IgD-negative memory B cell (primary cell): ENCODE measurements around the gene C7orf25. TPM values are rescaled to one million over a fixed set of nuclear protein-coding genes. Genes with fewer than 3 reads are reported as not detected.
"Not testable (repeated sequence)": the region's sequence is repeated elsewhere in the genome, so short reads cannot be mapped to it uniquely, and the experiment has no call there.

Experiments used
- H3K27ac Mint-ChIP-seq, 3 donors: one replicate each; pipeline ENCODE4 v1.8.0; 2020 to 2022; ENCODE audit warnings: mild to moderate bottlenecking in 3 of 3, mixed read lengths in 3 of 3, moderate library complexity in 1 of 3
- H3K27me3 Mint-ChIP-seq: one replicate; pipeline ENCODE4 v1.8.0; 2021; ENCODE audit warnings: mixed read lengths
- H3K36me3 Mint-ChIP-seq: one replicate; pipeline ENCODE4 v1.8.0; 2020; ENCODE audit warnings: mild to moderate bottlenecking, mixed read lengths
- H3K4me1 Mint-ChIP-seq, 3 donors: one replicate each; pipeline ENCODE4 v1.8.0; 2020 to 2022; ENCODE audit warnings: mixed read lengths in 3 of 3, mild to moderate bottlenecking in 1 of 3
- H3K4me3 Mint-ChIP-seq, 4 donors: one replicate each; pipeline ENCODE4 v1.8.0; 2020 to 2022; ENCODE audit warnings: mild to moderate bottlenecking in 4 of 4, mixed read lengths in 4 of 4, moderate library complexity in 3 of 4
- H3K9me3 Mint-ChIP-seq, 3 donors: one replicate each; pipeline ENCODE4 v1.8.0; 2020 to 2021; ENCODE audit warnings: mixed read lengths in 3 of 3, mild to moderate bottlenecking in 1 of 3
- polyA plus RNA-seq: library from polyadenylated mRNA; unstranded; fragments of 300-500 nt; fragmentation: Illumina TruSeq; gene quantifications from one replicate; pipeline ENCODE4 v1.2.3, GENCODE V29; 2021

The C7orf25 gene
- polyA plus RNA-seq, 1 donor from 2014 or later, result 3.1 TPM

DNA sequence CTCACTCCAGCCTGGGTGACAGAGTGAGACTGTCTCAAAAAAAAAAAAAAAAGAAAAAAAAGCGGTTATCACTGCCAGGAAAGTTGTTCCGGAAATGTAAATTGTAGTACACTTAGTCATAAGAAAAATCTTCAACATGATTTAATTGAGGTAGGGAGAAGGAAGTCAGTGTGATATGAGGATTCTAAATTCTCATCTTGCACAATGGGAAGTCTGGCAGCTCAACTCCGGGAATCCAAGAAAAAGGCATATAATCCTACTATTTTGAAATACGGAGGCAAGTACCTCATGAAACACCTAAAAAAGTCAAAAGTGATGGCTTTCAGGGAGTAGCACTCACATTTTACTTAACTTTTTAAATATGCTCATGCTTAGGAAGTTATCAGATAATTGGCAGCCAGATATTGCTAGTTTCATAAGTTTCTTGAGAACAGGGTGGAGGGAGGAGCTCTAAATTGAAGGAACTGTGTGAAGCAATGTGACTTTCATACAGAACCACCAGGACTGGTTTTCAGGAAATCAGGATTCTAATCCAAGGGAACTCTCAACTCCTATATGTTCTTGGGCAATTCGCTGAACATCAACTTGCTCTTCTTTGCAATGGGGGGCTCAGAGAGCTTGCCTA lies 2.7 kb upstream of the C7orf25 start:
- Mint-ChIP-seq H3K27me3 (no peaks in the 10 kb centered on the region), H3K27ac (peak overlapping the region in 2 of 3 donors; percentile 39 to 53), H3K36me3 (peaks cover 2% of the 10 kb centered on the region), H3K4me3 (peak overlapping the region in 2 of 4 donors; percentile 21 to 36), H3K4me1 (peaks cover 15 to 20% (median 20%) of the 10 kb centered on the region in 3 donors), H3K9me3 (no peaks in the 10 kb centered on the region)

DNA sequence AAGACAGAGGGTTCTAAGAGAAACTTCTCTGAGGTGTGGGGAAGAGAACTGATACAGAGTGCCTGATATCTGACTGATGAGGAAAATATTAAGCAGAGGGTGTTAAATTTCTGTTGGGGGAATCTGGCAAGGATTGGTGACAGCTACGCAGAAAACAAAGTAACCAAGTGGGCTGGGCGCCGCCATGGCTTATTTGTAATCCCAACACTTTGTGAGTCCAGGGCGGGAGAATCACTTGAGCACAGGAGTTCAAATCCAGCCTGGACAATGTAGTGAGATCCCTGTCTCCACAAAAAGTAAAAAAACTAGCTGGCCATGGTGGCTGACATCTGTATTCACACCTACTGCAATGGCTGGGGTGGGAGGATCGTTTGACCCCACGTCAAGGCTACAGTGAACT lies 2.1 kb upstream of the C7orf25 start:
- peaks cover 2% of the 10 kb centered on the region for H3K36me3 Mint-ChIP-seq
- peaks cover 15 to 20% (median 20%) of the 10 kb centered on the region in 3 donors for H3K4me1 Mint-ChIP-seq
- H3K9me3 Mint-ChIP-seq, result no peaks in the 10 kb centered on the region
- peak overlapping the region in 1 of 3 donors; percentile 67 for H3K27ac Mint-ChIP-seq
- H3K4me3 Mint-ChIP-seq, result peak overlapping the region in 1 of 4 donors; percentile 40
- no peaks in the 10 kb centered on the region for H3K27me3 Mint-ChIP-seq

DNA sequence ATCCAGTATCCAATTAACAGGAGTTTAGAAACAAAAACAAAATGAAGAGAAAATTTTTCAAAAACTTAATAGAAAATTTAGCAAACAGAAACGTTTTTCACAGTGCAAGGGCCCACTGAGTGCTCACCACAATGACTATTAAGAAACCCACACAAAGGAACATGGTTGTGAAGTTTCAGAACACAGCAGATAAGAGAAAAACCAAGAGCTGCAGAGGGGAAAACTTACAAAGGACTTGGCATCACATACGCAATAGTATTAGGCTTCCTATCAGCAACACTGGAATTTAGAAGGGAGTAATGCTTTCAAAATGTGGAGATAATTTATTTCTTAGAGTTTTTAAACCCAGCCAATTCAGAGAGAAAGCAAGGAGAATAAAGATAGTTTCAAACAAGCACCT lies 1.7 kb upstream of the C7orf25 start:
- H3K4me3 Mint-ChIP-seq, result peak overlapping the region in 1 of 4 donors; percentile 40
- H3K36me3 Mint-ChIP-seq, result peaks cover 2% of the 10 kb centered on the region
- H3K4me1 Mint-ChIP-seq, result peaks cover 15 to 20% (median 20%) of the 10 kb centered on the region in 3 donors
- H3K27me3 Mint-ChIP-seq, result no peaks in the 10 kb centered on the region
- H3K27ac Mint-ChIP-seq, result peak overlapping the region in 1 of 3 donors; percentile 67
- H3K9me3 Mint-ChIP-seq, result no peaks in the 10 kb centered on the region

DNA sequence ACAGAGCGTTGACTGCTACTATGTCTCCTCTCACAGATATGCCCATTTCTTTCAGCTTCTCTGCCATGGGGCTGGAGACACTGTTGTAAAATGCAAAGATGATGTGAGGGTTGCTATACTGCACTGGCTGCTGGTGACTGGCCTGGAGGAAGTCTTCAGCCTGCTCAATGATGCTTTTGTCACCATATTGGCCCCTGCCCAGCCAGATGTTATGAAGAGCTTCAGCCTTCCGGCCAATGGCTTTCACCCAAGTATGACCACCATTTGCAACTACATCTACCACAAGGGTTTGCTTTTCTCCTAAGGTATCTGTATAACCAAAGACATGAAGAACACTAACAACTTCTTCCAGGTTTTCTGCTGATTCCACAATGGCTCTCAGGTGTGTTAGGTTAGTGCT lies 1.6 kb downstream of the C7orf25 start:
- peak overlapping the region; percentile 92 to 98 (median 93) for H3K4me3 Mint-ChIP-seq
- H3K36me3 Mint-ChIP-seq, result peaks cover 5% of the 10 kb centered on the region
- H3K9me3 Mint-ChIP-seq, result no peaks in the 10 kb centered on the region
- H3K4me1 Mint-ChIP-seq, result peaks cover 13 to 23% (median 17%) of the 10 kb centered on the region in 3 donors
- no peak overlapping the region for H3K27ac Mint-ChIP-seq
- H3K27me3 Mint-ChIP-seq, result no peaks in the 10 kb centered on the region

DNA sequence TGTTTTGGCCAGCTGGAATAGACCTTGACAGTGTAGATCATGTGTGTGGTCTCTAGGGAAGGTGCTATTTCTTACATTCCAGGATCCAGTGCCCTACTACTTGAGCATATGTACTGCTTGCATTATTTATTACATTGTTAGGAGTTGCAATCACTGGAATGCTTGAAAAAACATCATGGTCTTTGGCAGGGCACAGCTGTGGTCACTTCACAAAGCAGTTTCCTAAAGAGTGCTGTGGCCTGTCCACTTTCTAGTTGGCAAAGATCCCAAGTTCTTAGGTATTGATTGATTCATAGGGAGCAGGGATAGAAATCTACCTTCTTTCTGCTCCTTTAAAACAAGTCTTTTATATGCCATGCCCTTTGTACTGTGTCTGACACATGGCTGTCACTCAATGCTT lies 4.6 kb downstream of the C7orf25 start:
- peaks cover 5 to 18% (median 12%) of the 10 kb centered on the region in 3 donors for H3K4me1 Mint-ChIP-seq
- H3K4me3 Mint-ChIP-seq, result no peak overlapping the region
- H3K27me3 Mint-ChIP-seq, result no peaks in the 10 kb centered on the region
- H3K9me3 Mint-ChIP-seq, result no peaks in the 10 kb centered on the region
- H3K27ac Mint-ChIP-seq, result no peak overlapping the region
- peaks cover 5% of the 10 kb centered on the region for H3K36me3 Mint-ChIP-seq

DNA sequence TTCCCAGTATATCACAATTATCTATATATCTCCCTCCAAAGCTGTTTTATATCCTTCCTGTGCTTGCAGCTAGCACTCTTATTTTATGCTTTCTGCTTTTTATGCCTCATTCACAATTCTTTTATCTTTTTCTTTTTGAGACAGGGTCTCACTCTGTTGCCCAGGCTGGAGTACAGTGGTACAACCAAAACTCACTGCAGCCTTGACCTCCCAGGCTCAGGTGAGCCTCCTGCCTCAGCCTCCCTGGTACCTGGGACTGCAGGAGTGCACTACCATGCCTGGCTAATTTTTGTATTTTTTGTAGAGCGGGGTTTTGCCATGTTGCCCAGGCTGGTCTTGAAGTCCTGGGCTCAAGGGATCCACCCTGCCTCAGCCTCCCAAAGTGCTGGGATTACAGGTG lies 5.7 kb downstream of the C7orf25 start:
- Mint-ChIP-seq H3K4me3 (no peak overlapping the region), H3K27ac (no peak overlapping the region), H3K4me1 (peaks cover 3 to 14% (median 7%) of the 10 kb centered on the region in 3 donors), H3K9me3 (no peaks in the 10 kb centered on the region), H3K27me3 (no peaks in the 10 kb centered on the region), H3K36me3 (peaks cover 5% of the 10 kb centered on the region)

DNA sequence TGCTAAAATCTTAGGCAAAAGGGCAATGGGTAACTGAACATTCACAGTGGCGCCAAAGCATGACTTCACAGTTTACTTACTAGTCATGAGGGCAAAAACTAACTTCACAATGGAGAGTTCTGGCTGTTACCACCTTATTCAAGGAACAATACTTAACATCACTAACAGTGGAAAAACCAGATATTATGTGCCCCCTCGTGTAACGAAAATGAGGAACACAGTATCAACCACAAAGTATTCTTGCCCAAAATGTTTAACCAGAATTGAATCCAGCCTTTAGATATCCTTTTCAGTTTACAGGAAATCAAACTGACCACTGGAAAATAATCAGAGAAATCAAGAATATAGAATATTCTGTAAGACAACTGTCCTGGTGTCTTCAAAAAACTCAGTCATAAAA lies 9.5 kb downstream of the C7orf25 start:
- H3K4me1 Mint-ChIP-seq, result no peaks in the 10 kb centered on the region
- H3K27ac Mint-ChIP-seq, result no peak overlapping the region
- no peak overlapping the region for H3K4me3 Mint-ChIP-seq
- no peaks in the 10 kb centered on the region for H3K9me3 Mint-ChIP-seq
- no peaks in the 10 kb centered on the region for H3K27me3 Mint-ChIP-seq
- H3K36me3 Mint-ChIP-seq, result no peaks in the 10 kb centered on the region

DNA sequence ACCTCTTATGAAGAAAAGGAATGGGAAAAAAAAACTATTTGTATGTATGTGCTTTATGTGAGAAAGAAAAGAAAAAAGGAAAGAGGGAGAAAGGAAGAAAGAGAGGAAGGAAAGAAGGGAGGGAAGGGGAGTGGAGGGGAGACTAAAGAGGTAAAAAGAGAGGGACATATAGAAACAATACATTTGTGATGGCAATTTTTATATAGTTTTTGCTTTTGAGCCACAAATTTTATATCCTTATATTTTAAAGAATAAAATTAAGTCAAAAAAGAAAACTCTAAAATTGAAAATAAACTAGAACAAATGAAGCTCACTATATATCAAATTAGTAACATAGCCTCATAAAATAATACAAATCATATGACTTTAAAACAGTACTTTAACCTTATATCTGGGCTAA lies 11.0 kb downstream of the C7orf25 start:
- Mint-ChIP-seq H3K4me3 (no peak overlapping the region), H3K36me3 (no peaks in the 10 kb centered on the region), H3K9me3 (peaks cover 0 to 2% (median 0%) of the 10 kb centered on the region in 3 donors), H3K4me1 (no peaks in the 10 kb centered on the region), H3K27ac (no peak overlapping the region), H3K27me3 (peaks cover 3% of the 10 kb centered on the region)

DNA sequence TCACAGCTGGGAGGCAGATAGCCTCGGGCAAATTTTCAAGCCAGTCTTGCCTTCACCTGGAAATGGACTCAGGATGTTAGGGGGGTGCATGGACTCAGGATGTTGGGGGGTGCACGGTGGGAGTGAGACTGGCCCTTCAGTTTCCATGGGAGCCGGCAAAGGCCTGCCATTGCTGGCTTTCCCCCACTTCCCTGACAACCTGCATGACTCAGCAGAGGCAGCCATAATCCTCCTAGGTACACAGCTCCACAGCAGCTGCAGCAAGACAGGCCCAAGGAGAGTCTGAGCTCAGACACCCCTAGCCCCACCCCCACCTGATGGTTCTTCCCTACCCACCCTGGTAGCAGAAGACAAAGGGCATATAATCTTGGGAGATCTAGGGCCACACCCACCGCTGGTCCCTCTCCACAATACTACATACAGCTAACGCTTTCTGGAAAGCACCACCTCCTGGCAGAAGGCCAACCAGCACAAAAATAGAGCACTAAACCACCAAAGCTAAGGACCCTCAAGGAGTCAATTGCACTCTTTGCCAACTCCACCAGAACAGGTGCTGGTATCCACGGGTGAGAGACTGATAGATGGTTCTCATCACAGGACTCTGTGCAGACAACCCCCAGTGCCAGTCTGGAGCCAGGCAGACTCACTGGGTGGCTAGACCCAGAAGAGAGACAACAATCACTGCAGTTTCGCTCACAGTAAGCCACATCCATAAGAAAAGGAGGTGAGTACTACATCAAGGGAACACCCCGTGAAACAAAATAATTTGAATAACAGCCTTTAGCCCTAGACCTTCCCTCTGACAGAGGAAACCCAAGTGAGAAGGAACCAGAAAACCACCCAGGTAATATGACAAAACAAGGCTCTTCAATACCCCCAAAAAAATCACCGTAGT lies 18.3 kb downstream of the C7orf25 start:
- no peak overlapping the region for H3K27ac Mint-ChIP-seq
- no peak overlapping the region for H3K4me3 Mint-ChIP-seq
- H3K36me3 Mint-ChIP-seq, result peaks cover 7% of the 10 kb centered on the region
- peaks cover 0 to 6% (median 5%) of the 10 kb centered on the region in 3 donors for H3K4me1 Mint-ChIP-seq
- peaks cover 2 to 18% (median 4%) of the 10 kb centered on the region in 3 donors for H3K9me3 Mint-ChIP-seq
- peaks cover 3% of the 10 kb centered on the region for H3K27me3 Mint-ChIP-seq

DNA sequence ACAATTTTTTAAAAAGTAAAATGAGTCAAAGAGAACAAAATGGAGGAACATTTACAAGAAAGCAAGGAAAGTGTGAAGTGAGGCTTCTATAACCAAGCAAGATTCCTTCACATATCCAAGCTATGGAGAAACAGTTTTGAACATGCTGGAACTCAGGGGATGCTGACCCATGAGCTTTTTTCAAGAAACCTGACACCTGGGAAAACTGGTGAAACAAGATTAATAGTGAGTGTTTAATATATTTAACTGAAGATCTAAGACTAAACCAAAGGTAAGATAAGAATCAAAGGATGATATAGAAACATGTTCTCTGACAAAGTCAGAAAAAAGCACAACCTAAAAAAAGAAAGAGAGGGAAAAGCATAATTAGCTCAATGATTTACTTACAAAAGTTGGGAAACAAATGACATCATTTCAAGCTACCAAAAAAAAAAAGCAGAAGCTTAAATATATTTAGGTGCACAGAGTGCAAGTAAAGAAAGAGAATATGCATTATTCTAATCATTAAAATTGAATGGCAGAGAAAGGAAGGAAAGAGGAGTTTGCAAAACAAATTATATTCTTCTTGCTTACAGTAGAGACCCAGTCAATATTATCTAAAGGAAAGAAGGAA lies 24.9 kb downstream of the C7orf25 start:
- H3K36me3 Mint-ChIP-seq, result no peaks in the 10 kb centered on the region
- H3K4me3 Mint-ChIP-seq, result peak overlapping the region; percentile 81 to 96 (median 88)
- H3K4me1 Mint-ChIP-seq, result peaks cover 13 to 18% (median 17%) of the 10 kb centered on the region in 3 donors
- H3K27ac Mint-ChIP-seq, result no peak overlapping the region
- H3K9me3 Mint-ChIP-seq, result no peaks in the 10 kb centered on the region
- no peaks in the 10 kb centered on the region for H3K27me3 Mint-ChIP-seq

DNA sequence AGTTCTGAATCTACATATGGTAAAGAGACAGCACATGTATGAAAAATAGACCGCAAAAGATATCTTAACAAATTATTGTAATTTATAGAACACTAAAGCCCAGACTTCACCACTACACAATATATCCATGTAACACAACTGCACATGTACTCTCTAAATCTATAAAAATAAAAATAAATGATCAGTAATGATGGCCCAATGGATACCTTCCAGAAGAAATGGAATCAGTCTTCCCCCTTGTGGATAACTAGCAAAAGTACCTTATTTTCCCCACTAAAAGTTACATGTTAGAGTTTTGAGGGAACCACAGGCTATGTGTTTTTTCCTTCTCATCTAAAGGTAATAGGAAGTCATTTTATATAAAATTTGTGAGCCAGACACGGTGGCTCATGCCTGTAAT lies 25.7 kb downstream of the C7orf25 start:
- Mint-ChIP-seq H3K36me3 (no peaks in the 10 kb centered on the region), H3K9me3 (no peaks in the 10 kb centered on the region), H3K27me3 (no peaks in the 10 kb centered on the region), H3K27ac (no peak overlapping the region), H3K4me1 (peaks cover 13 to 18% (median 17%) of the 10 kb centered on the region in 3 donors), H3K4me3 (peak overlapping the region in 1 of 4 donors; percentile 38)

DNA sequence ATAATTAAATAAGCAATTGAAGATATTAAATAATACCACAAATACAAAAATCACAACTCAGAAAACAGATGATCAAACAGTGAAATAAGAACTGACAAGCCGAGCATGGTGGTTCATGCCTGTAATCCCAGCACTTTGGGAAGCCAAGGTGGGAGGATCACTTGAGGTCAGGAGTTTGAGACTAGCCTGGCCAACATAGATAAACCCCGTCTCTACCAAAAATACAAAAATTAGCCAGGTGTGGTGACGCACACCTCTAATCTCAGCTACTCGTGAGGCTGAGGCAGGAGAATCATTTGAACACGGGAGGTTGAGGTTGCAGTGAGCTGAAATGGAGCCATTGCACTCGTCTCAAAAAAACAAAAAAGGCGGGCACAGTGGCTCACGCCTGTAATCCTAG lies 26.7 kb downstream of the C7orf25 start:
- not testable (repeated sequence) for H3K27me3 Mint-ChIP-seq, H3K4me3 Mint-ChIP-seq, H3K27ac Mint-ChIP-seq, H3K36me3 Mint-ChIP-seq, H3K9me3 Mint-ChIP-seq
- peaks cover 13 to 18% (median 17%) of the 10 kb centered on the region in 3 donors for H3K4me1 Mint-ChIP-seq

DNA sequence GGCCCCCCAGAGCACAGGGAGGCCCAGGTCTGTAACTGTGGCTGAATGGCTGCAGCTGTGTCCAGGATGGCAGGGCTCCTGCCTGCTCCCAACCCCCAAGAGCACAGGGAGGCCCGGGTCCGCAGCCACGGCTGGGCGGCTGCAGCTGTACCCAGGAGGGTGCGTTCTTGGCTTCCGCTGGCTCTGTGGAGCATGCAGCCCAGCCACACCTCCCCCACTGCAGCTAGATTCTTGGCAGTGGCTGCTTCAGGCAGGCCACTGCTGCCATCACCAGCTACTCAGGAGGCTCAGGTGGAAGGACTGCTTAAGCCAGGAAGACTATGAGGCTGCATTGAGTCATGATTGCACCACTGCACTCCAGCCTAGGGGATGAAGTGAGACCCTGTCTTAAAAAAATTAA lies 27.9 kb downstream of the C7orf25 start:
- H3K4me3 Mint-ChIP-seq, result no peak overlapping the region
- H3K4me1 Mint-ChIP-seq, result peaks cover 10 to 17% (median 14%) of the 10 kb centered on the region in 3 donors
- no peak overlapping the region for H3K27ac Mint-ChIP-seq
- no peaks in the 10 kb centered on the region for H3K9me3 Mint-ChIP-seq
- H3K36me3 Mint-ChIP-seq, result no peaks in the 10 kb centered on the region
- H3K27me3 Mint-ChIP-seq, result no peaks in the 10 kb centered on the region

DNA sequence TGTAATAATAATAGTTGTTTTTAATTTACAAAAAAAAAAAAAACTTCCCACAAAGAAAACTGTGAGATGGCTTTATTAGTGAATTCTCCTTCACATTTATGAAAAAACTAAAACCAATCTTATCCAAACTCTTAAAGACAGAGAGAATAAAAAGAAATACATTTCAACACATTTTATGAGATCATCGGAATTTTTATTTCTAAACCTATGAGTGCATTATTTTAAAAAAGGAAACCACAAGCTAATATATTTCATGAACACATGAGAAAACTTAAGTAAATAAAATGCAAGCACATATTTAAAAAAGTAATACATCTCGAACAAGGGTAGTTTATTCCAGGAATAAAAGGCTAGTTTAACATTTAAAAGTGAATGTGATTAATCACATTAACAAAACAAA lies 31.5 kb downstream of the C7orf25 start:
- Mint-ChIP-seq H3K4me1 (peaks cover 0 to 3% (median 1%) of the 10 kb centered on the region in 3 donors), H3K4me3 (no peak overlapping the region), H3K27me3 (no peaks in the 10 kb centered on the region), H3K36me3 (no peaks in the 10 kb centered on the region), H3K9me3 (no peaks in the 10 kb centered on the region), H3K27ac (no peak overlapping the region)

DNA sequence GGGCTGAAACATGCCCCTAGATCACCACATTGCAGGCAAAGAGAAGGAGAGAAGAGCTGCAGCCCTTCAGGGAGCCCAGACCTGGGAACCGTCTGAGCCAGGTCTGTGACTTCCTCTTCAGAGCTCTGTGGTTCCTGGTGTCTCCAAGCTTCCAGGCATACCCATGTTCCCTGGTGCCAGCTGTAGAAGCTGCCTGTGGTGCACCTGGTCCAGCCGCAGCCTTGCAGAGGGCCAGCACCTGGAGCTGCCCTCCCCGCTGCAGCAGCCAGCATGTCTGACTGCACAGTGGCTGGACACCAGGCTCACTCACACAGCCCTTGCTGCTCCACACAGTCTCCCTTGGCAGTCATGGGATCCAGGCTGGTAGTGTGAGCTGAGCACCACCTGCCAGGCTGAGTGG lies 33.6 kb downstream of the C7orf25 start:
- Mint-ChIP-seq H3K27me3 (peaks cover 1% of the 10 kb centered on the region), H3K4me3 (no peak overlapping the region), H3K4me1 (peaks cover 0 to 2% (median 0%) of the 10 kb centered on the region in 3 donors), H3K9me3 (no peaks in the 10 kb centered on the region), H3K36me3 (no peaks in the 10 kb centered on the region), H3K27ac (no peak overlapping the region)
